Upper lobe of left lung (tissue), 6 donors: ENCODE results near the gene TRHDE. TPM values are rescaled to one million over a fixed set of nuclear protein-coding genes. Genes with fewer than 3 reads are reported as not detected.

ENCODE experiments used
- ATAC-seq, 2 donors: fragments of 200-7000 bp; cut with Tn5 transposase; one replicate each; pipeline ENCODE4 v1.9.1; 2022; ENCODE audit warnings: mild to moderate bottlenecking in 2 of 2, moderate library complexity in 2 of 2; ENCODE audit not compliant: low FRiP score in 2 of 2
- DNase-seq, 2 donors: peaks; one replicate each; pipeline ENCODE4 v3.0.0-alpha.2; 2019 to 2020
- H3K27ac ChIP-seq, 4 donors: fragments of 200-600 bp; sonication (generic); one replicate each; pipeline ENCODE4 v1.5.1; 2016 to 2019
- H3K27me3 ChIP-seq, 4 donors: fragments of 200-600 bp; sonication (generic); one replicate each; pipeline ENCODE4 v1.5.1; 2017 to 2019
- H3K36me3 ChIP-seq, 4 donors: fragments of 200-600 bp; sonication (generic); one replicate each; pipeline ENCODE4 v1.5.1; 2016 to 2019
- H3K4me1 ChIP-seq, 4 donors: fragments of 200-600 bp; sonication (generic); one replicate each; pipeline ENCODE4 v1.5.1; 2018 to 2019
- H3K4me3 ChIP-seq, 4 donors: fragments of 200-600 bp; sonication (generic); one replicate each; pipeline ENCODE4 v1.5.1; 2017 to 2019; ENCODE audit warnings: mild to moderate bottlenecking in 2 of 4, moderate library complexity in 1 of 4
- H3K9me3 ChIP-seq, 4 donors: fragments of 200-600 bp; sonication (generic); one replicate each; pipeline ENCODE4 v1.5.1; 2018 to 2019
- CTCF ChIP-seq, 6 experiments: fragments of 450-650 bp in 4 of 6; fragments of 200-600 bp in 2 of 6; sonication (generic) in 2 of 6; IDR thresholded peaks; one replicate each; pipeline ENCODE4 v1.5.1; 2016 to 2019; ENCODE audit warnings: antibody characterized with exemption in 6 of 6
- EP300 ChIP-seq, 4 donors: sonication (generic); formaldehyde crosslinking; IDR thresholded peaks; one replicate each; pipeline ENCODE4 v1.5.1; 2017; ENCODE audit warnings: antibody characterized with exemption in 4 of 4, control low read depth in 2 of 4
- POLR2A ChIP-seq, 4 donors: fragments of 450-650 bp; IDR thresholded peaks; one replicate each; pipeline ENCODE4 v1.5.1; 2016 to 2017; ENCODE audit warnings: antibody characterized with exemption in 4 of 4, mild to moderate bottlenecking in 2 of 4
- POLR2AphosphoS5 ChIP-seq, 2 donors: sonication (generic); formaldehyde crosslinking; IDR thresholded peaks; one replicate each; pipeline ENCODE4 v1.5.1; 2017; ENCODE audit warnings: antibody characterized with exemption in 2 of 2
- WGBS, 2 donors: methylation state at CpG; one replicate each; pipeline ENCODE4 v1.1.5; 2017 to 2018; 5-methylcytosine and 5-hydroxymethylcytosine counted together
- total RNA-seq, 6 donors: library from RNA; depleted of rRNA in 4 of 6; stranded (reverse); fragments of >200 nt in 4 of 6; gene quantifications; one replicate each; pipeline versions ENCODE4 v1.1.0 to v1.2.1, GENCODE V29; 2016 to 2021
- donor health status: DM: no; HTN: no; CAD: no; lungs with moderate emphysema.
- donor health status: DM: no; HTN: yes; CAD: no; lungs with severe emphysema.

The TRHDE gene
- total RNA-seq, 6 donors from 2014 or later, result 2.9 to 21.0 (median 14.3) TPM

- ATAC-seq (peak; percentile 23 to 32), DNase-seq (peak; percentile 24 to 86)
- 1 to 4% methylated on average over 21 to 44 of the region's 79 CpGs for WGBS, 2 donors
- TF ChIP-seq POLR2AphosphoS5 (IDR thresholded peaks at IDR 0.05) (peak in 1 of 2 donors; percentile 66), POLR2A (IDR thresholded peaks at IDR 0.05) (no peak)
- H3K4me3 ChIP-seq, result peak overlapping the region; percentile 46 to 65 (median 49)
- no peaks in the 10 kb centered on the region for H3K36me3 ChIP-seq
- peaks cover 0 to 19% (median 12%) of the 10 kb centered on the region in 4 donors for H3K27me3 ChIP-seq
- no peaks in the 10 kb centered on the region for H3K9me3 ChIP-seq
- peak overlapping the region; percentile 62 to 86 (median 74) for H3K27ac ChIP-seq
- H3K4me1 ChIP-seq, result peaks cover 9 to 28% (median 15%) of the 10 kb centered on the region in 4 donors
Measured at GRCh38 chr12:72272731-72273498, 745 bp downstream of the TRHDE start.

GRCh38 chr12:72273499-72273837 lies 1.3 kb downstream of the TRHDE start:
- WGBS, 2 donors, result 0 to 6% methylated on average over 7 to 16 of the region's 24 CpGs
- peak overlapping the region; percentile 46 to 65 (median 49) for H3K4me3 ChIP-seq
- ATAC-seq, result no peak

DNA sequence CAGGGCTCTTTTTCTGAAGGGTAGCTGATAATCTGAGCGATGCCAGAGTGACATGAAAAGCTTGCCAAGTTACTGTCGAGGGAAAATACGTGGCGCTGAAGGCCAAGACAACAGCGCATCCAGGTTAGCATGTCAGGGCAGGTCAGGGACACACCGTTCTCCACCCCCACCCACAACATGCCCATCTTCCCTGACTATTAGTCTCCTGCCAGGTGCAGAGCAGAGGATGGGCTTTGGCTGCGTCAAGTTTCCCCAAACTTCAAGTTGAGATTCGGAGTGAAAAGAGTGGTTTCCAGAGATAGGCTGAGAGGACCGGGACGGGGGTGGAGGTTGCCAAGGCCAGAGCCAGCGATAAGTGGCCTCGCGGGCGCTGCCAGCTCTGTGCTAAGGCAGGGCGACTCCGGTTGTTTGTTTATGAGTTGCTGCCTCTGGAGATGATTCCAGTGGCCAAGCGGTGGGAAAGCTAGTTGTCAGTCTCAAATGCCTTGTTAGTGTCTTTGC lies 1.7 kb downstream of the TRHDE start:
- DNase-seq, result peak in 1 of 2 donors; percentile 64
- Histone ChIP-seq H3K4me3 (peak overlapping the region; percentile 7 to 65 (median 49)), H3K4me1 (peaks cover 9 to 28% (median 15%) of the 10 kb centered on the region in 4 donors), H3K27me3 (peaks cover 0 to 19% (median 12%) of the 10 kb centered on the region in 4 donors), H3K27ac (peak overlapping the region; percentile 62 to 86 (median 74)), H3K36me3 (no peaks in the 10 kb centered on the region), H3K9me3 (no peaks in the 10 kb centered on the region)
- no peak for ATAC-seq
- 8 to 12% methylated on average over 12 to 17 of the region's 17 CpGs for WGBS, 2 donors
- TF ChIP-seq CTCF (IDR thresholded peaks at IDR 0.05), result no peak
- no peak for TF ChIP-seq EP300 (IDR thresholded peaks at IDR 0.05)
- TF ChIP-seq POLR2A (IDR thresholded peaks at IDR 0.05), result no peak
- TF ChIP-seq POLR2AphosphoS5 (IDR thresholded peaks at IDR 0.05), result no peak

More at GRCh38 chr12:72273499-72273837, 1.3 kb downstream of the TRHDE start:
- Histone ChIP-seq H3K4me1 (peaks cover 9 to 28% (median 15%) of the 10 kb centered on the region in 4 donors), H3K36me3 (no peaks in the 10 kb centered on the region), H3K27me3 (peaks cover 0 to 19% (median 12%) of the 10 kb centered on the region in 4 donors), H3K27ac (peak overlapping the region; percentile 62 to 86 (median 74)), H3K9me3 (no peaks in the 10 kb centered on the region)
- peak in 1 of 2 donors; percentile 76 for DNase-seq
- TF ChIP-seq EP300 (IDR thresholded peaks at IDR 0.05) (no peak), POLR2A (IDR thresholded peaks at IDR 0.05) (no peak), CTCF (IDR thresholded peaks at IDR 0.05) (no peak), POLR2AphosphoS5 (IDR thresholded peaks at IDR 0.05) (no peak)

DNA sequence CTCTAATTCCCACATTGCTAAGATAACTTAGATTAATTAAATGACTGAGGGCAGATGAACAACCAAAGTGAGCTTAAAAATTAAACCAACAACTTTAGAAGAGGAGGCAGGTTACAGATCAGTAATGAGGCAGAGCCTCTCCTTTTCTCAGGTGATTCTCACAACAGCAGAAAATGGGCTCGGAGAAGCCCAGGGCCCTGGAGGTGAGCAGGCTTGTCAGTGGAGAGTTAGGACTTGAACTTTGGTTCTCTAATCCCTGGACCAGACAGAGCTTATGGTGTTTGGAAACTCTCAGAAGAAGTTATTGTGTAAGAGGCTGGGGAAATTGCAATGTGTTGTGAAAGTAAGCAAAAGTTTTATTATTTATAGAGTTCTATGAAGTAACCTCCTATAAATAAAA lies 2.8 kb downstream of the TRHDE start:
- peaks cover 0 to 19% (median 12%) of the 10 kb centered on the region in 4 donors for H3K27me3 ChIP-seq
- peak overlapping the region in 2 of 4 donors; percentile 51 to 65 for H3K4me3 ChIP-seq
- H3K4me1 ChIP-seq, result peaks cover 9 to 28% (median 15%) of the 10 kb centered on the region in 4 donors
- ATAC-seq, result no peak
- no peaks in the 10 kb centered on the region for H3K36me3 ChIP-seq
- no peak overlapping the region for H3K27ac ChIP-seq
- TF ChIP-seq EP300 (IDR thresholded peaks at IDR 0.05) (no peak), POLR2A (IDR thresholded peaks at IDR 0.05) (peak in 1 of 4 donors; percentile 28)
- 65 to 81% methylated on average over 1 of the region's 1 CpG for WGBS, 2 donors
- H3K9me3 ChIP-seq, result no peaks in the 10 kb centered on the region
- DNase-seq, result no peak

DNA sequence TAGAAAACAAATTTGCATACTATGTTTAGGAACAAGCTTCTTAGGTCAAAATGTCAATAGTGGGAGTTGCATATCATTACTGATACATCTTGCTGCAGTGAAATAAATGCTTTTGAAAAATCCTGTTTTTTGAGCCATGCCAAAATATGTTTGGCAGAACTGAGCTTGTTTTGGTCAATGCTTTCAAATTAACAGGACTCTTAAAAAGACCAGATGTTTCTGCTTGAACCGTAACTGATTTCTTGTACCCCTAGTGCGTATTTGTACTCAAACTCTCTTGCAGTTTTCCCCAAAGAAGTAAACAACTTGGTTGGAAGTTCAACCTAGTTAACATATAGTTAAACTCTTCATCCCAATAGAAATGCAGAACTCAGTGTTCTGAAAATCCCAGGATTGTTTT lies 3.4 kb downstream of the TRHDE start:
- H3K27ac ChIP-seq, result no peak overlapping the region
- no peaks in the 10 kb centered on the region for H3K36me3 ChIP-seq
- no peak for DNase-seq
- no peak for ATAC-seq
- no peak overlapping the region for H3K4me3 ChIP-seq
- TF ChIP-seq POLR2A (IDR thresholded peaks at IDR 0.05), result no peak
- TF ChIP-seq CTCF (IDR thresholded peaks at IDR 0.05), result no peak
- no peak for TF ChIP-seq POLR2AphosphoS5 (IDR thresholded peaks at IDR 0.05)
- TF ChIP-seq EP300 (IDR thresholded peaks at IDR 0.05), result no peak
- H3K4me1 ChIP-seq, result peaks cover 9 to 28% (median 15%) of the 10 kb centered on the region in 4 donors
- H3K27me3 ChIP-seq, result peaks cover 0 to 19% (median 12%) of the 10 kb centered on the region in 4 donors
- WGBS, 2 donors, result 81 to 87% methylated on average over 2 of the region's 2 CpGs
- H3K9me3 ChIP-seq, result no peaks in the 10 kb centered on the region
